NK-92 treated with Interleukin-12 subunit alpha and Interleukin-12 subunit beta, amount 100 ng/mL, for 24 hours (cell line): ENCODE data around the gene PPP2R3B.

Source experiments
- DNase-seq: peaks from one replicate; lab custom pipeline; 2025; lab: John Stamatoyannopoulos, UW

The PPP2R3B gene

DNA sequence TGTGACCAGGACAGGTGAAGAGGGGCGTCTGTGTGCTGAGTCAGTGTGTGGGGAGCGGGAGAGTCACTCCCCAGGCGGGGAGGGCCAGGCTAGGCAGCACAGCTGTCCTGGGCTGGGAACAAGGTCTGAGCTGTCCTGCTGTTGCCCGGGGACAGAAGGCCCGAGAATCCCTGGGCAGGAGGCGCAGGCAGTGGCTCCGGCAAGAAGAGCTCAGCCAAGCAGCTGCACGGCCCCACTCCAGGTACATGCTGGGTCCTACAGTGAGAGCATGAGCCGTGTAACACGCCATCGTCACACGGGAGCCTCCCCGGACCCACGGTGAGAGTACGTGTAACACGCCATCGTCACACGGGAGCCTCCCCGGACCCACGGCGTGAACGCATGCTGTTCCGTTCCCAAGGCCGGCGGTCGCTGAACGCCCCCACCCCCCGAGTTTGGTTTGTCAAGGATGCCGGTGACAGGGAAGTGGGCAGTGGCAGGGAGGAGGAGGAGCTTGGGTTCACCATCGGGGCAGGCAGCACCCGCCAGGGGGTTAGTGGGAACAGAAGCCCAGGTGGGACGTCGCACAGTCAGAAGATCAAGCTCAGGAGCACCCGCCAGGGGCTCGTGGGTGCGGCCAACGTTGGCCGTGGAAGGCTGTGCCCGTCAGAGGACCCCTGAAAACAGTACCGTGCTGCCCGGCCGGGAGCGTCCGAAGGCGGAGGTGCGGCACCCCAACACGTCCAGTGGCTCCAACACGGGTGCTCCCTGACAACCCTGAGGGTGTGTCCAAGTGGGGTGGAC is 15.6 kb downstream of the PPP2R3B start:
- no peak for DNase-seq

- no peak for DNase-seq
These were observed 16.3 kb downstream of the PPP2R3B start for GRCh38 chrX:370244-370962.

- DNase-seq = no peak
These were observed 17.1 kb downstream of the PPP2R3B start for GRCh38 chrX:369563-370101.

DNA sequence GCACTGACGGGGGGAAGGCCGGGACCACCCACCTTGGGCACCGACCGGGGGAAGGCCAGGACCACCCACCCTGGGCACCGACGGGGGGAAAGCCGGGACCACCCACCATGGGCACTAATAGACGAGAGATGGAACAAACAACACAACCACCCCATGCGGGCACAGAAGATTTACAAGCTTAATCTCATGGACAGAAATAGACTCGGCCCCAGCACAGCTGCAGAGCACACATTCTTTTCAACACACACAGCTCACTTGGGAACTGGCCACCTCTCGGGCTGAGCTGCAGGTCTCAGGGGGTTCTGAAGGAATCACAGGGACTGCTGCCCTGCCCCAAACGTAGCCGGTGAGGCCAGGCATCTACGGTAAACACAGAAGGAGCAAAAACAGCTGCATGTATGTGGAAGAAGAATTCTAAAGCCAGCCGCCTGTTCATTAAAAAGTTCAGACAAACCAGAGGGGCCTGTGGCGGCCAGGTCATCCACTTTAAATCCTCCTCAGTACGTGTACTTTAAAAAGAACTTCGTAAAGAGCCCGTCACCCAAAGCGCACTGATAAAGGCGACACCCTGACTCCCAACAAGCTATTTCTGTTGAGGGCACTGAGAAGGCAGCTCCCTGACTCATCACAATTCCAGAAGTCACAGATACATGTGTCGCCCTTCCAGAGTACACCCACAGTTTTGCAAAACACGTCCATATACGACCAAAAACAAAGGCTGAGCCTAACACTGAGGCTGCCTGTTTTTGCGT is 17.7 kb downstream of the PPP2R3B start:
- no peak for DNase-seq

DNA sequence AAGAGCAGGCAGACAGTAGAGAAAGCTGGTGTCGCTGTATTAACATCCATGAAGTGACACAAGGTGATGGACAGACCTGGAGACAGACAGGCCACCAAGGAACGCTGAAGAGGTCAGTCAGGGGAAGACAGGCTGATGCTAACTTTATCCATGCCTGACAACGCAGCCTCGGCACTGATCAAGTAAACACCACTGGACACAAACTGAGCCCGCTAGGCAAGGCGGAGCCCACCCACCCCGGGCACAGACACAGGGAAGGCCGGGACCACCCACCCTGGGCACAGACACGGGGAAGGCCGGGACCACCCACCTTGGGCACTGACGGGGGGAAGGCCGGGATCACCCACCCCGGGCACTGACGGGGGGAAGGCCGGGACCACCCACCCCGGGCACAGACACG is 18.8 kb downstream of the PPP2R3B start:
- no peak for DNase-seq

GRCh38 chrX:367349-367748 is 19.4 kb downstream of the PPP2R3B start:
- DNase-seq = no peak

DNA sequence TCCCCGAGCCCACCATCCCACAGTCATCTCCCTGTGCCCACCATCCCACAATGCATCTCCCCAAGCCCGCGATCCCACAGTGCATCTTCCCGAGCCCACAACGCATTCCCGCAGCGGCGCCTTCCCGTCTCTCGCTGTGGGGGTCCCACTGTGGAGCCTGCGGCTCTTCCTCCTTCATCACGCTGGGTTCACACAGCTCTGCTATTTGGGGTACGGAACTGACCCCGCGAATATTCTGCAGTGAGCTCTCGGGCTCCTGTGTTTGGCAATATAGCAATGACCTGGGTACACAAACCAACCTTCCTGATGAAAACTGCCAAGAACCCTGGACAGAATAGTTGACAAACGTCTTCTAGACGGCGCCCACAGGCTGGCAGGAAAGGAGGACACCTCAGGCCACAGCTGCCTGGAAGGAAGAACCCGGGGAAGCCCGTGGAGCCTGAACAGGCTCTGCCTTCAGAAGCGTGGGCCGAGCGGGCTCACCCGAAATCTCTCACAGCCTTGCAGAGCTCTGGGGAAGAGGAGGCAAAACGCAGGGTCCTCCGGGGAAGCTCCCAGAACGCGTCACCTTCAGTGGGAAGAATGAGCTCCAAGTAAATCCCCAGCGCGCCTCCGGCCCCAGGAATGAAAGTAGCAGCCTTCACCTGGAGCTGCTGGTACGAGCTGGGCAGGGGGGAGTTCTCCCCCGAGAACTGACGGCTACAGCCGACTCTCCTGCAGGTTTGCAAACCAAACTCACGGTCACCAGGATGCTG is 22.9 kb downstream of the PPP2R3B start:
- no peak for DNase-seq

DNA sequence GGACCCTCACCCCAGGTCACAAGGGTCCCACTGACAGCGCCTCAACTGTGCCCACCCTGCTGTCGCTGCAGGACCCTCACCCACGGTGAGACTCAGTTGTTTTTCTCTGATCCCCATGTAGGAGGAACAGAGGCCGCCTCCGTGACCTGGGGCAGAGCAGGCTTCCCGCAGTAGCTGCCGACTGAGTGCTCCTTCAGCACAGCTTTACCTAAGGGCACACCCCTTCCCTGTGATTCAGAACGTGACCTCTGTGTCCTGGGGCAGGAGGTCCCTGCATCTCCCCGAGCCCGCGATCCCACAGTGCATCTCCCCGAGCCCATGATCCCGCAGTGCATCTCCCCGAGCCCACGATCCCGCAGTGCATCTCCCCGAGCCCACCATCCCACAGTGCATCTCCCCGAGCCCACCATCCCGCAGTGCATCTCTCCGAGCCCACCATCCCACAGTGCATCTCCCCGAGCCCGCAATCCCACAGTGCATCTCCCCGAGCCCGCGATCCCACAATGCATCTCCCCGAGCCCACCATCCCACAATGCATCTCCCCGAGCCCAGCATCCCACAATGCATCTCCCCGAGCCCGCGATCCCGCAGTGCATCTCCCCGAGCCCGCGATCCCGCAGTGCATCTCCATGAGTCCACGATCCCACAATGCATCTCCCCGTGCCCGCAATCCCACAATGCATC is 23.6 kb downstream of the PPP2R3B start:
- DNase-seq = no peak

DNA sequence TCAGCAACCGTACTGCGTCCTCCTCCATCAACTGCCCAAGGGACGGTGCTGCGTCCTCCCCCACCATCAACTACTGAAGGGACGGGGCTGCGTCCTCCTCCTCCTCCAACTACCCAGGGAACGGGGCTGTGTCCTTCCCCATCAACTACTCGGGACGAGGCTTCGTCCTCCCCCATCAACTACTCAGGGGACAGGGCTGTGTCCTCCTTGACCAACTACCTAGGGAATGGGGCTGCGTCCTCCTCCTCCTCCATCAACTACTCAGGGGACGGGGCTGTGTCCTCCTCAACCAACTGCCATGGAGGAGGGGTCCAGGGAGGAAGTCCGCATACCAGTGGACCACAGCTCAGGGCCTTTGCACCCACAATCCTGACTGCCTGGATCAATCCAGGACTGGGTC is 24.4 kb downstream of the PPP2R3B start:
- no peak for DNase-seq

GRCh38 chrX:361231-362145 is 25.2 kb downstream of the PPP2R3B start:
- DNase-seq = no peak

GRCh38 chrX:360496-361150 is 26.1 kb downstream of the PPP2R3B start:
- no peak for DNase-seq

DNA sequence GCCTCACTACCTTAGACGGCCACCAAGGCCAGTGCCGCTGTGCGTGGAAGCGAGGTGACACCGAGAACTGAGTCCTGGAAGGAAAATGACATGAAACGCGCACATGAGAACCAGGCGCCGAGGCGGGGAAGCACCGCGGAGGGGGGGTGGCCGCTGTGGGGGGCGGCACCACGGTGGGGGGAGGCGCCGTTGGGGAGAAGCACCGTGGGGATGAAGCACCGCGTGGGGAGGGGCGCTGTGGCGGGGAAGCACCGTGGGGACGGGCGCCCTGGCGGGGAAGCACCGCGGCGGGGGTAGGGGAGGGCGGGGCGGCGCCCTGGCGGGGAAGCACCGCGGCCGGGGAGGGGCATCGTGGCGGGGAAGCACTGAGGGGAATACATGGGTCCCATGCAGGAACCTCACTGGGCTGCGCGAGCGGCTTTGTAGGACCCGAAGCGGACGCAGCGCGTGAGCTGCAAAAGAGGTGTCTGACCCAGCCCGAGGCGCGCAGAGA is 28.0 kb downstream of the PPP2R3B start:
- DNase-seq = no peak

DNA sequence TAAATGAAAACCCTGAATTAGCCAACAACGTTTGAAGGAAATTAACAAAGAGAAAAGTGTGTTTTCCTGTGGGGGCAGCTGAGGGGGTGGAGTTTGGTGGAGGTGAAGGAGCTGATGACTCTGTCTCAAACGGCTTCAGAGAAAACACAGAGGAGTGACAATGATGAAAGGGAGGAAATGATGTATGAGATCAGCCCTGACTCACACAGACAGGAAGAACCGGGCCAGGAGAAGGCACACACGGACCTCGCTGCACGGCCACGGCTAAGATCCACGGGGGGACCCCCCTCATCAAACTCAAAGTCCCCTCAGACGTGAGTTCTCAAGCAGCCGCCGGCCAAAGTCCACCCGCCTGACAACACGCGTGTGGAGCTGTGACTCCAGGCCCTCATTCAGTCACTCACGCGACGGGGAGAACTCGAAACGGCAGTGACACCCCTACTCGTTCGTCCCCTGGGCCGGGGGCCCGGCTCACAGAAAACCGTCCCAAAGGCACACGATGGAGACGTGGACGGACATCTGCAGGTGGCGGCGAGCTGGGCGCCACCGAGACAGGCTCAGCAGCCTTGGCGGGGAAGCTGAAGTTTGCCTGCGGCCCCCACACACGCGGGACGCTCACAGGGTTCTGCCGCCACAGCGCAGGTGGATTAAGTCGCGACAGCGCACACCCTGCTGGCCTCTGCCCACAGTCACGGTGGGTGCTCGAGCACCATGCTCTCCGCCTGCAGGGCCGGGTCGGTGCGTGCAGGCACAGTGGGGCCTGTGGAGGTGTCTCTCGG is 28.8 kb downstream of the PPP2R3B start:
- peak; percentile 23 for DNase-seq

DNA sequence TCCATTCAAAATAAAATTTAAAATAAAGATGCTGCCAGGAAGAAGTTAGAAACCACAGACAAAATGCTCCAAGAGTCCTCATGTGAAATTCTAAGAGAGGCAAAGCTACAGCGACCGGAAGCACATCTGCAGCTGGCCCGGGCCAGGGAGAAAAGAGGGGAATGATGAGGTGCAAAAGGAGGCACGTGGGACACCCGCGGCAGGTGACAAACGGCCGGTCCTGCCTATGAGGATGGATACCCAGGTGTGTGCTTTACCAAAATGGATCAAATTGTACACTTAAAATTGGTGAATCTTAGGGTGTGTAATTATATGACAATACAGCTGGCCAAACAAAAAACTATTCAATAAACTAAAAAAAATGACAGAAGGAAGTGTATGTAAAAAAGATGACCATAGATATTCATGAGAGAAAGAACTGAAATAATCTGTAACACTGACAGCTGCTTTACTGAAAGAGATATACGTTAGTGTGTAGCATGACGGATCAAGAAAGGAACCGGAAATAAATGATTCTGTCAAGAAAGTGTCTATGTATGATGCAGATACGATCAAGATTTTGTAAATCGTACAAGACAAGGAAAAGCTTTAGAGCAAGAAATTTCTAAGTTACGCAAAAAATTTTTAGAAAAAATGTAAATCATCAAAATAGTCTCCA is 29.5 kb downstream of the PPP2R3B start:
- DNase-seq = no peak

DNA sequence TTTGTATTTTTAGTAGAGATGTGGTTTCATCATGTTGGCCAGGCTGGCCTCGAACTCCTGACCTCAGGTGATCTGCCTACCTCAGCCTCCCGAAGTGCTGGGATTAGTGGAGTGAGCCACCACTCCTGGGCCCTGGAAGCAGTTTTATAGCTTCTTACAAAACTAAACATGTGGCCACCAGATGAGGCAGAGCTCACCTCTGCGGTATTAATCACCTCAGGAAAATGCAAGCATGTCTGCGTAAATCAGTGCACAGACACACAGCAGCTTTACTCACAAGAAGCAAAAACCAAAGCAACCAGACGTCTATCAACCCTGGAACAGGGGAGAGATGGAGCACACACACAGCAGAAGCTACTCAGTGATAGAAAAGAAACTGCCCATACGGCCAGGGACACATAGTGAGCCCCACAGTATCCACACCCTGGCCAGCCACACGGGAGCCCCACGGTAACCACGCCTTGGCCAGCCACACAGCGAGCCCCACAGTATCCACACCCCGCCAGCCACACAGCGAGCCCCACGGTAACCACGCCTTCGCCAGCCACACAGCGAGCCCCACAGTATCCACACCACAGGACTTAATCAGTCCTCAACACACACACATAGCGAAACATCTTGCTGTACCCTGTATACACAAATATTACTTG is 30.2 kb downstream of the PPP2R3B start:
- no peak for DNase-seq

DNA sequence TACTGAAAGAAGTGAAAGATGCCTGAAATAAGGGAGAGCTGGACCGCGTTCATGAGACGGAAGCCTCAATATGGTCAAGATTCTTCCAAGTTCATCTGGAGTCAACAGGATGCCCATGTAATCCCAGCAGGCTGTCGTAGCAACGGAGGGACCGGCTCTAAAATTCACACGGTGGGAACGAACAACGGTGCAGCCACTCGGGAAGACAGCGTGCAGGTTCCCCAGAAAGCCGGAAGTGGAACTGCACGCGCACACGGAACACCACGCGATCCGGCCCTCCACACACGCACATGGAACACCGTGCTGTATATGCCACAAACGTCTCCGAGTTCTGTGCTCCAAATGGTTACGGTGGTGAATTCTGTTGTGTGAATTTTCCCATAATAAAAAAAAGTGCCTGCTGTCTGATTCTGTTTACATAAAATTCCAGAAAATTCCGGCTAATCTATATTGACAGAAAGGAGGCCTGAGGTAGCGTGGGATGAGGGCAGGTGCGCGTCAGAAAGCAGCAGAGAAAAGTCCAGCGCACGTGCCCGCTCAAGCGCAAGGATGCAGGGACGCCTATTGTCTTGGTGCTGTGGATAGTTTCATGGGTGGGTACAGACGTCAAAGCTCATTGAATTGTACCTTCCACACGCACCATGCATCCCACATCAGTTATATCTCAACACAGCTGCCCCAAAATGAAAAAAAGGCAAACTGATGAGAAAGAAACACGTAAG is 31.2 kb downstream of the PPP2R3B start:
- no peak for DNase-seq
